ENCODE measurements around the gene RUNX2.

- TF ChIP-seq YY1 (tag by site-specific recombination; IDR thresholded peaks at IDR 0.05) (no peak), ZNF677 (tag by site-specific recombination; IDR thresholded peaks at IDR 0.05) (no peak), REST (tag by site-specific recombination; IDR thresholded peaks at IDR 0.05) (no peak), ZNF140 (tag by site-specific recombination; IDR thresholded peaks at IDR 0.05) (no peak), ZNF112 (tag by site-specific recombination; IDR thresholded peaks at IDR 0.05) (no peak), CTCF (tag by site-specific recombination; IDR thresholded peaks at IDR 0.05) (no peak), ZNF843 (tag by site-specific recombination; IDR thresholded peaks at IDR 0.05) (no peak)
Observed at GRCh38 chr6:45371924-45372573, 43.9 kb downstream of the RUNX2 start.
